ENCODE measurements around the gene EPHB2. TPM values are rescaled to one million over a fixed set of nuclear protein-coding genes. Genes with fewer than 3 reads are reported as not detected.

Gene EPHB2
- total RNA-seq, 1 donor from 2014 or later: 14.6 TPM

- no peak for DNase-seq (ENCODE audit: low spot score)
These were observed 40.5 kb downstream of the EPHB2 start for GRCh38 chr1:22751124-22751531.

GRCh38 chr1:22752339-22752738 lies 41.7 kb downstream of the EPHB2 start:
- no peak for DNase-seq (ENCODE audit: low spot score)

DNA sequence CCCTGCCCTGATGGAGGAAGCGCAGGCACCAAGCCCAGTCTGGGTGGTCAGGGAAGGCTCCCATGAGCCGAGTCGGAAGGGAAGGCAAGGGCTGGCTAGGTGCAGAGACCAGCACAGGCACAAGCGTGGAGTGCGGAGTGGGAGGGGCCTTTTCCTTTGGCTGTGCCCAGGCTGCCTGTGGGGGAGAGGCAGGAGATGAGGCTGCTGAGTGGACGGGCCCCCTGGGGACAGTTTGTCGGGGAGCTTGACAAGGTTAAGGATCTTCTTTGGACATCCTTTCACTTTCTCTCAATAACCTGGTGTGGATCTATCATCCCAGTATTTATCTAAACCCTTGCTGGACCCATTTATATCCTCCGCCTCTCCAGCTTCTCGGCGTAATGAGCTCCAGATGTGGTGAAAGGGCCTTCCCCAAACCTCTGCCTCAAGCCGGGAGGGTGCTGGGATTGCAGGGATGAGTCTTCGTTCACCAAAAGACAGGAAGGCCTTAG lies 42.9 kb downstream of the EPHB2 start:
- no peak for DNase-seq (ENCODE audit: low spot score)

- DNase-seq (ENCODE audit: low spot score): no peak
These were observed 43.6 kb downstream of the EPHB2 start for GRCh38 chr1:22754106-22754768.

DNA sequence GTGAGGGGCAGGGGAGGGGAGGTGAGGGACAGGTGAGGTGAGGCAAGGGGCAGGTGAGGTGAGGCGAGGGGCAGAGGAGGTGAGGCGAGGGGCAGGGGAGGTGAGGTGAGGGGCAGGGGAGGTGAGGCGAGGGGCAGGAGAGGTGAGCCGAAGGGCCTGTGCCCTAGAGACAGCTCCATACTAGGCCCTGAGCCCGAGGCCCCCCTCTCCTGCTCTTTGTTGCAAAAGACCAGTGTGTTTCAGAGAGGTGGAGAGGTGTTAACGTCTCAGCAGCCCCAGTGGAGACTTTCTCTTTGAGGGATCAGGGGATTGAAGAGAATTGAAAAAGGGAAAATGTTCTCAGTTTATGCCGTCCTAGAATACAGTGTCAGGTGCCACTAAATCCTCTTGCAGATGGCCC lies 44.2 kb downstream of the EPHB2 start:
- no peak for DNase-seq (ENCODE audit: low spot score)

DNA sequence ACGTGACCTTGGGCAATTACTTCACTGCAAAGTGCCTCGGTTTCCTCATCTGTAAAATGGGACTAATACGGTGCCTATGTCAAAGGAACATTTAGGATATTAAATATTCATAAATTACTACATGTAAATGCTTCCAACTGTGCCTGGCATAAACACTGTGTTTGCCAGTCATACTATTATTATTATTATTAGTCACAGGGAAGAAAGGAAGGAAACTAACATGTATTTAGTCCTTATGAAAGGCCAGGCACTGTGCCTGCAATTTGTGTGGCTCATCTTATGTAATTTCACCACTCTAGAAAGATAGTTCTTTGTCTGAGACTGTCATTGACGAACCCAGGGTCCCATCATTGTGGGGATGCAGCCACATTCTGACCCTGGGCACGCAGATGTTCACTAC lies 45.0 kb downstream of the EPHB2 start:
- no peak for DNase-seq (ENCODE audit: low spot score)

DNA sequence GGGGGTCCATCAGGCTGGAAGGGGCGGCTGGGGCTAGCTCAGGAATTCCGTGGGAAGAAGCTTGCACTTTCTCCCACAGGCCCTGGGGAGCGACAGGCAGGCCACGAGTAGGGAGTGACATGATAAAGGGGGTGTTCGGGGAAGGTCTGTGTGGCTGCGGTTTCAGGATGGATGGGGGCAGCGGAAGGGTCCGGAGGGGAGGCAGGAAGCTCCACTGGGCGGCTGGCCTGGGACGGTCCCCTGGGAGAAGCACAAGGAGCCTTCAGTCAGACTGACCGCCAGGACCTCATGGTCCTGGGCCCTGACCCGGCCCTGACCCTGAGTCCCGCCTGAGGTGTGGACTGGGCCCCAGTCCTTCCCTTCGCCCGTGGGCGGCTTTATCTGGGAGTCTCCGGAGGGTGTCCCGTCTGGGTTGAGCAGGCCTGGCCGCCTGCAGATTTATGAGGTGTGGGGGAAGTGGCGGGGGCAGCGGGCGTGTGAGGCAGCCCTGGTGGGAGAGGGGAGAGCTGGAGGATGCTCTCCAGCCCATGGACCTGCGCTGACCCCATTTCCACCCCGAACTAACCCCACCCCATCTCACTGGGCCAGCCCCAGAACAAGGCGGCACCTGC lies 45.6 kb downstream of the EPHB2 start:
- DNase-seq (ENCODE audit: low spot score): no peak

DNA sequence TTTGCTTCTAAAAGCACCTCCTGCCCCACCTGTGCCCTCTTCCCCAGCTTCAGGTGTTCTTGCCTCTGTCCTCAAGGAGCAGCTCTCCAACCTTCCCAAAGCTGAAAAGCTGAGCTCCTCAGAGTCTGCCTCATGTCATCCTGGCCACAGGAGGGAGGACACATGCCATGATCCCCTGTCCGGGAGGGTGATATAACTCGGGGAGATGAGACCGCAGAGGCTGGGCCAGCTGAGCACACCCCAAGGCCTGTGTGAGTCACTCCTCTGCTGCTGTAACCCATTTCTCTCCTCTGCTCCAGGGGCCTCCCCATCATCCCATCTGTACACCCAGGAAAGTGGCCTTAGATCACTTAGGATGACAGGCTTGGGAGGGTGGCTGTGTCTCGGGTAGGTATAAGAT lies 49.8 kb downstream of the EPHB2 start:
- DNase-seq (ENCODE audit: low spot score): no peak

GRCh38 chr1:22761101-22761500 lies 50.5 kb downstream of the EPHB2 start:
- no peak for DNase-seq (ENCODE audit: low spot score)

- DNase-seq (ENCODE audit: low spot score): no peak
These were observed 51.2 kb downstream of the EPHB2 start for GRCh38 chr1:22761821-22762220.

DNA sequence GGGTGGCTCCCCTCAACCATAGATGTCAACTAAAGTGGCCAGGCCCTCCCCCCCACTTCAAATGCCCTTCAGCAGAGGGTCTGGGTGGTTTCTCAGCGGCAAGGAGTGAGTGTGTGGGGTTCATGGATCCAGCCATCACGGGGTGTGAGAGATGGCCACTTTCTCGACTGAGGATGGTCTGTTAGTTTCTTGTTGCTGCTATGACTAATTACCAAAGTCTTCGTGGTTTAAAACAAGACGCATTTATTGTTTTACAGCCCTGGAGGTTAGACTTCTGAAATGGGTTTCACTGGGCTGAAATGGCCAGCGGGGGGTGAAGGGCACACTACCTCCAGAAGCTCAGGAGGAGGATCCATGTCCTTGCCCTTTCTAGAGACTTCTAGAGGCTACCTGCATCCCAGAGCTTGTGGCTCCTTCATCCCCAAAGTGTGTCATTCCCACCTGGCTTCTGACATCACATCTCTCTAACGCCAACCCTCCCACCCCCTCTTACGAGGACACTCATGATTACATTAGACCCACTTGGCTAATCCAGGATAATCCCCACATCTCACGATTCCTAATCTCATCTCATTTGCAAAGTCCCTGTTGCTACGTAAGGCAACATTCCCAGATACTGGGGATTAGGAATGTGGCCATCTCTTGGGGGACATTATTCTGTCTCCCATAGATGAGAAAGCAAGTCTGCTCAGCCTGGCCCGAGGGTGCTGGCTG lies 53.0 kb downstream of the EPHB2 start:
- no peak for DNase-seq (ENCODE audit: low spot score)

- DNase-seq (ENCODE audit: low spot score): no peak
These were observed 57.2 kb downstream of the EPHB2 start for GRCh38 chr1:22767852-22768251.

- DNase-seq (ENCODE audit: low spot score): no peak
These were observed 59.3 kb downstream of the EPHB2 start for GRCh38 chr1:22769932-22770331.

DNA sequence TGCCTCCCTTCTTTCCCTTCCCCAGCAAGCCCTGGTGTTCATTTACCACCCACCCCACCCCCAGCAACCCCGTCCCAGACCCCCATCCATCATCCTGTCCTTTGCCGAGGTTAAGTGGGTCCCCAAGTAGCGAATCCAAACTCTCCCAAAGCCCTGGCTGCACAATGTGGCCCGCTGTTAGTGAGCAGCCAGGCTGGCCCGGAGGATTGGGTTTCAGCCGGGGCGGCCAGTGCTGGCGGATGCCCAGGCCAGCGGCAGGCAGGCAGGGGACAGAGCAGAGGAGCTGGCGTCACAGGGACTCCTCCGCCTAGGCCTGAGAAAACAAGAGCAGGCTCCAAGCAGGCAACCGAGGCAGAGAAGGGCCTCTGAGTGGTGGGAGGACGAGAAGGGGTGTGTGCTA lies 61.4 kb downstream of the EPHB2 start:
- DNase-seq (ENCODE audit: low spot score): no peak

DNA sequence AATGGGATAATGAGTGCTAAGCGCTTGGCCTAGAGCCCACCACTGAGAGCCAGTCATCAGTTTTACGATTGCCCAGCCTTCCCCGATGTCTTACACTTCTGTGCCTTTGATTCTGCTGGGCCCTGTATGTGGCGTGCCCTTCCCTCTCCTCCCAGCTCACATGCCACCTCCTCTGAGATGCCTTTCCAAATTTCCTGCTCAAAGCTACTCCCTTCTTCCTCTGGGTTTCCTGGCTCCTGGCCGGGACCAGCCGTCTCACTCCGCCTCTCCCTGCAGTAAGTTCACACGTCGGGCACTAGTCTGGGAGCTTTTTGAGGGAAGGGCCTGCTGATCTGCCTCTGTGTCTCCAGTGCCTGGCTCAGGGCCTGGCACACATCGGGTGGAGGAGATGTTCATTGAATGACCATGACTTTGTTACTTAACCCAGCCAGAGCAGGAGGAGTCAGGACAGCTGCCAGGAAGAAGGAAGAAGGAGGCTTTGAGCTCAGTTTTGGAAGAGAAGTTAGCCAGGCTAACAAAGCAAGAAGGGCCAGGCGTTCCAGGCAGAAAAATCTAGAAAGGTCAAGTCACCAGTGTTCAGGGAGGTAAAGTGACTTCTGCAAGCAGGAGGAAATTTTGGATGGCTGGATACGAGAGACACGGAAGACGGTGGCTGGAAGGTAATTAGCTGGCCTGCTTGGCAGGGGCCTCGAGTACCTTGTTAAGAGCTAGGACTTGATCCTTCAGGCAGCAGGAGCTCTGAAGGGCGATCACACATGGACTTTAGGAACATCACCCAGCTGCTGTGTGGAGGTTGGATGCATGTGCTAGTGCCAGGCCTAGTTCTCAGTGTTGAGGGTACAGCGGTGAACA lies 63.6 kb downstream of the EPHB2 start:
- peak; percentile 69 for DNase-seq (ENCODE audit: low spot score)

- no peak for DNase-seq (ENCODE audit: low spot score)
These were observed 64.2 kb downstream of the EPHB2 start for GRCh38 chr1:22774833-22775182.

DNA sequence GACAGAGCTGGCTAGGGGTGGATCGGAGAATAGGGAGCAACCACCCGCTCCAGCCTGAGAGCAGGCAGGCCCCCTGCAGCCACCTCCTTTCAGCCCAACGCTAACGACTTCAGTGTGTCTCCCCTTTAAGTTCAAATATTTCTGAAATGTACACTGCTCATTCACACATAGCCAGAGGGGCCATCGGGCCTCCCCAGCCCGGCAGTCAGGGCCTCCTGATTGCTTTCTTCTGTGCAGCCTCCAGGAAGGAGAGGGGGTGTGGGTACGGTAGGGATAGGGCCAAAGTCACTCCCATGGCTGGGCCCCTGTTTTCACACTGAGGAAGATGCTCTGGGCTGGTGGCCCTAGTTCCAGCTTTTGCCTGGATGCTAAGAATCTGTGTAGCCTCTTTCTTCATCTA lies 64.8 kb downstream of the EPHB2 start:
- DNase-seq (ENCODE audit: low spot score): no peak

DNA sequence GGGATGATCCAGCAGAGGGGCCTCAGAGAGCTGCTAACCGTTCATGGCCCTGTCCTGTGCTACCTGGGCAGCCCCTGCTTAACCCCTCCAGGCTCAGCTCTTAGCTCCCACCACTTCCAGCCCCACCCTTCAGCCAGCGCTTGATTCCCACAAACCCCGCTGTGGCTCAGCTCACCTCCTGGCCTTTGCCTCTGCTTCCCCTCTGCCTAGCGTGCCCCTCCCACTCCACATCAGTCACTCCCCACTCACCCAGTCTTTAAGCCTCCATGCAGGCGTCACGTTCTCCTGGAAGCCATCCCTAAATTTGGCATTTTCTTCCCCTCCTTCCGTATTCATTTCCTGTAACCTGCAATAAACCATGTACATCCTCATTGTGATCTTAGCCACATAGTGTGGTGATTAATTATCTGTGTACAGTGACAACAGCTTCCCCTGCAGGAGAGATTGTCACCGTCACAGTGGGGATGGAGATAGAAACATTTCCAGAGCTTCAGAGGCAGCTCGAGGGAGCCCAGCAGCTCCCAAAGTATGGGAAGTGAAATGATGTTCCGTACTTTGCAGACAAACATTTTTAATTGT lies 65.5 kb downstream of the EPHB2 start:
- DNase-seq (ENCODE audit: low spot score): no peak

DNA sequence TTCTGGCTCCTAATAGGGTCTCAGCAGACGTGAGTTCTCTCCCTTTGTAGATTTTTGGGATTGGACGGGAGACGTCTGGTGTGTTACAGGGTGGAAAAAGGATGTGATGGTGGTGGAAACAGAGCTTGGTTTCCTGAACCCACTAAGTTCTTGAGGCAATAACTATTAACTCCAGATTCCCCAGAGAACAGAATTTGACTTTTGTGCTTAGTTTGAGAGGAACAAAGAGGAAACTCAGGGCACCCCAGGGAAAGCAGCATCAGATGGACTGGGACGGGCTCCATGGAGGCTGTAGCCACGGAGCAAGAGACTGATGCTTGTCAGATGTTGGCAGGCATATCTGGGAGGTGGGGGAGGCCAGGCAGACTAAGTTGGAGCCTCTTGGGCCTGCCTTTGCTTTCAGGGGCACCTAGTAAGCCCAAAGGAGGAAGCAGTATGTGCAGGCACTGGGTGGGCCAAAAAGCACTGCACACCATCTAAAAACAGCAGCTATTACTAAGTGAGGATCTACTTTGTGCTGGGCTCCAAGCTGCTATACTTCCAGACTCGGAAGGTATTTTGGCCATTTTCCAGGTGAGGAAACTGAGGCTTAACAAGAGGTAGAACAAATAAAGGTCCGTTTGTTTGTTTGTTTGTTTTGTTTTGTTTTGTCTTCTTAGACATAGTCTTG lies 66.9 kb downstream of the EPHB2 start:
- DNase-seq (ENCODE audit: low spot score): no peak

DNA sequence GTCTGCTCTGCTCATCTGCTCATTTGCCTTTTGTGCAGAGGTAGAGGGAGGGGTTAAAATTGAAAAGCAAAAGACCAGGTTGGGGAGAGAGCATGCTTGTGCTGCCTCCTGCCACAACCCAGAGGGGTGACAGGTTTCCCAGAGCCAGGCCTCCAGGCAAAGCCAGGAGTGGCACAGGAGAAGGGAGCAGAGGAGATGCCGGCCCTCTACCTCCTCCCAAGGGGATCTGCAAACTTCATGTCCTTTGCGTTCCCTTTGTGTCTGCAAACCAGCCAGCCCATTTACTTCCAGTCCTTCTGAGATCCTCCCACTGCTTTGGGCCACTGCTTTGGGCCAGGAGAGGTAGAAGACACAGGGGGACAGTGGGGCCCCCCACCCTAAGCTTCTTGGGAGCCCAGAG lies 67.8 kb downstream of the EPHB2 start:
- no peak for DNase-seq (ENCODE audit: low spot score)

GRCh38 chr1:22778862-22779520 lies 68.4 kb downstream of the EPHB2 start:
- DNase-seq (ENCODE audit: low spot score): no peak

All from ureter (tissue), 1 donor.